ENCODE measurements around the gene MTRF1.
"Not testable (repeated sequence)": the region's sequence is repeated elsewhere in the genome, so short reads cannot be mapped to it uniquely, and the experiment has no call there.

Gene MTRF1

DNA sequence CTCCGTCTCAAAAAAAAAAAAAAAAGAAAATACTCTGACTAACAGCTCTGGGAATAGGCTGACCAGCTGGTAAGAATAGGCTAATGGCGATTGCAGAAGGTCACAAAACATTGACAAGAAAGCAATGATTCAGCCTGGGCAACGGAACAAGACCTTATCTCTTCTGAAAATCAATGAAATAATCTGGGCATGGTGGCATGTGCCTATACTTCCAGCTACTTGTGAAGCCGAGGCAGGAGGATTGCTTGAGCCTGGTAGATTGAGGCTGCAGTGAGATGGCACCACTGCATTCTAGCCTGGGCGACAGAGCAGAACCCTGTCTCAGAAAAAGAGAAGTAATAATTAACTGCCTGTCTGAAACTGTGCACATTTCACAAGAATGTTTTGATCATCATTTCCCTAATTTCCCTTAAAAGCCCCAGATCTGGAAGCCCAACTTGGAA is 18.8 kb upstream of the MTRF1 start:
- DNase-seq (ENCODE audit: low read depth), result no peak

DNA sequence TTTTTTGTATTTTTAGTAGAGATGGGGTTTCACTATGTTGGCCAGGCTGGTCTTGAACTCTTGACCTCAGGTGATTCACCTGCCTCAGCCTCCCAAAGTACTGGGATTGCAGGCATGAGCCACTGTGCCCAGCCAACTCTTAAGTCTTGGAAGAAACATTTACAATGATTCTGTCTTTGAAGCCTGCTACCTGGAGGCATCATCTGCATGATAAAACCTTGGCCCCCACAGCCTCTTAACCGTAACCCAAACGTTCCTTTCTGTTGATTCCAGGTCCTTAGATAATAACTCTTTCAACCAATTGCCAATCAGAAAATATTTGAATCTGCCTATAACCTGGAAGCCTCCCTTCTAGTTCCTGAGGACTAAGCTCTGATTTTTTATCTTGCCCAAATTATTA is 15.8 kb upstream of the MTRF1 start:
- not testable (repeated sequence) for DNase-seq (ENCODE audit: low read depth)

GRCh38 chr13:41276824-41277223 is 13.4 kb upstream of the MTRF1 start:
- no peak for DNase-seq (ENCODE audit: low read depth)

DNA sequence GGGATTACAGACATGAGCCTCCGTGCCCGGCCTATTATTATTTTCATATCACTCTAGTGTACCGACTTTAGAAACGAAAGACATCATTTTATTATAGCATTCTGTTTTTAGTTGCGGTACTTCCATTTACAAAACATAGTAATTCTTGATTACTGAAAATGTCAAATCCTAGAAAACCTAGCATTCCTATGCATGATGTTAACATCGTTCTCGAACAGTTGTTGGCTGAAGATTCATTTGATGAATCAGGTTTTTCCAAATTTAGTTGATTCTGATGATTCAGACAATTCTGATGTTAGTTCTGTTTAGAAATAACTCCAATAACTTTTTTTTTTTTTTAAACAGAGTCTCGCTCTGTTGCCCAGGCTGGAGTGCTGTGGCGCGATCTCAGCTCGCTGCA is 11.5 kb upstream of the MTRF1 start:
- DNase-seq (ENCODE audit: low read depth), result no peak

DNA sequence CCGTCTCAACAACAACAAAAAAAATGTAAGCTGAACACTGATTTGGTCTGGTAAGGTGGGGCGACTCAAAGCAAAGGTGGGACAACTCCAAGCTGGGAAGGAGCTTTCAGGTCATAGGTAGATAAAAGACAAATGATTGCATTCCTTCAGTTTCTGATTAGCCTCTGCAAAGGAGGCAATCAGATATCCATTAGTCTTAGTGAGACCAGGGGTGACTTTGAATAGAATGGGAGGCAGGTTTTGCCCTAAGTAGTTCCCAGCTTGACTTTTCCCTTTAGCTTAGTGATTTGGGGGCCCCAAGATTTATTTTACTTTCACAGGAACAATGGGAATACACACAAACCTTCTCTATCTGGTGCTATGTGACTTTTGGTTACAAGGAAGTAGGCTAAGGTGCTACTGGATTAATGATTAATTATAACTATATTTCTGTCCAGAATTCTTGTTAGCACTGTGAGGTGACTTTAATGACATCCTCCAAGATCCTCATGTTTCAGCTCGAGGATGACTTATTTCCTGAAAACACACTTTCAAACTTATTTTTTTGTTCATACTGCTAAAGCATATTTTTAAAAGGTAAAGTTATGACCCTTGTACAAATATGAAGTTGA is 10.6 kb upstream of the MTRF1 start:
- DNase-seq (ENCODE audit: low read depth), result no peak

GRCh38 chr13:41271456-41272285 is 8.3 kb upstream of the MTRF1 start:
- no peak for DNase-seq (ENCODE audit: low read depth)

GRCh38 chr13:41268764-41269163 is 5.4 kb upstream of the MTRF1 start:
- no peak for DNase-seq (ENCODE audit: low read depth)

DNA sequence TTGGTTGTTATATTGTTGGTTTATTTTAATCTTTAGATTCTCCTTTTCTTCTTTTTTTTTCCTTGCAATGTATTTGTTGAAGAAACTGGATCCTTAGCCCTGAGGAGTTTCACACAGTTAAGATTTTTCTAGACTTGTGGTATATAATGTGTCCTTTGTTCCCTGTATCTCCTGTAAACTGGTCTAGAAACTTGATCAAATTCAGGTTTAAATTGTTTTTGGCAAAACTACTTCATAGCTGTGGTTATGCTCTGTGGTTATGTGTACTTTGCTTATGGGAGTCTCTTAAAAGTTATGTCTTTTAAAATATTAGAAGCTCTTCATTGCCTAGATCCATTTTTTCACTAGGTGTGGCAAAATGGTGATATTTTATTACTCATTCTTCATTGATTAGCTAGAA is 3.7 kb upstream of the MTRF1 start:
- no peak for DNase-seq (ENCODE audit: low read depth)

DNA sequence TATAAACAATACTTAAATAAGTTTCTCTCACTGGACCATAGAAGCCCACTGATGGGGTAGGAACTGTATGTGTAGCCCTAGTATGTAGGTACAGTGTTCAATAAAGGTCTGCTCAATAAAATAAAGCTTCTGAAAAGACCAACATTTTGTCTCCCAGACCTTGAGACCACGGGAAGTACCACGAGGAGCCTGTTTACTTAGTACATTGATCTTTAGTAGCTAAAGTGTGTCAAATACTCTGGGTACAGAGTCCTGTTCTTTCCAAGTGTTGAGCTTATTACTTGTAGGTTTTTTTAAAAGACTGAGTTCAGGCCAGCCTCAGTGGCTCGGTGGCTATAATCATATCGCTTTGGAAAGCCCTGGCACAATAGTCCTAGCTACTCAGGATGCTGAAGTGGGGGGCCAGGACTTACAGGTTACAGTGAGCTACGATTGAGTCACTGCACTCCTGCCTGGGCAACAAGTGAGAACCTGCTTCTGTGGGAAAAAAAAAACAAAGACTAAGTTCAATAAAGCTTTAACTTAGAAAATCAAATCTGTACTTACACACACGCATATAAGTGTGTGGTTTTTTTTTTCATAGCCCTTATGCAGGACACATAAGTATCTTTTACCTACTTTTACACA is 3.4 kb downstream of the MTRF1 start:
- no peak for DNase-seq (ENCODE audit: low read depth)

DNA sequence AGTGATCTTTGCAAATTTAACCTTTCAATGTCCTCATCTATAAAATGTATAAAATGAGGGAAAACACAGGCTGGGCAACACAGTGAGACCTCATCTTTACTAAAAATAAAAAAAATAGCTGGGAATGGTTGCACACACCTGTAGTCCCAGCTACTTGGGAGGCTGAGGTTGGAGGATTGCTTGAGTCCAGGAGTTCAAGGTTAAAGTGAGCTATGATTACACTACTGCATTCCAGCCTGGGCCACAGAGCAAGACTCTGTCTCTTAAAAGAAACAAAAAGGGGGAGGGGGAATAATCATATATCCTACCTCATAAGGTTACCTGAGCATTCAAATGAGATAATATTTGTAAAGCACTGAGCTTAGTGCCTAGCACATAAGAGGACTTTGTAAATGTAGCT is 5.8 kb downstream of the MTRF1 start:
- DNase-seq (ENCODE audit: low read depth), result no peak

- no peak for DNase-seq (ENCODE audit: low read depth)
Measured at GRCh38 chr13:41254902-41255301, 8.5 kb downstream of the MTRF1 start.

DNA sequence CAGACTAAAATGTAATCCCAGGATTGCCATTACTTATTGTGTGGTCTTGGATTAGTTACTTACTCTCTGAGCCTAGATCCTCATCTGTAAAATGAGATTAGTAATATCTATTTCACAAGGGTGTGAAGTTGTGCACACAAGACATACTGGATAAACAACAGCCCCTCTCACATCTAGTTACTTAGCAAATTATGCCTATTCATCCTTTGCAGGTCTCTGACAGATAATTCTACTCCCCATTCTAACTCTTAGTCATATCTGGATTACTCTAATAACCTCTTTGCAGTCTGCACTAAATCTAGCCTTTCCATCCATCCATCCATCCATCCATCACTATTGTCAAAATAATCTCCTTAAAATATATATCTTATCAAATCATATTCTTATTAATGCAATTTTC is 12.4 kb downstream of the MTRF1 start:
- no peak for DNase-seq (ENCODE audit: low read depth)

- no peak for DNase-seq (ENCODE audit: low read depth)
Measured at GRCh38 chr13:41246969-41247680, 16.3 kb downstream of the MTRF1 start.

- DNase-seq (ENCODE audit: low read depth), result no peak
Measured at GRCh38 chr13:41244556-41244955, 18.8 kb downstream of the MTRF1 start.

DNA sequence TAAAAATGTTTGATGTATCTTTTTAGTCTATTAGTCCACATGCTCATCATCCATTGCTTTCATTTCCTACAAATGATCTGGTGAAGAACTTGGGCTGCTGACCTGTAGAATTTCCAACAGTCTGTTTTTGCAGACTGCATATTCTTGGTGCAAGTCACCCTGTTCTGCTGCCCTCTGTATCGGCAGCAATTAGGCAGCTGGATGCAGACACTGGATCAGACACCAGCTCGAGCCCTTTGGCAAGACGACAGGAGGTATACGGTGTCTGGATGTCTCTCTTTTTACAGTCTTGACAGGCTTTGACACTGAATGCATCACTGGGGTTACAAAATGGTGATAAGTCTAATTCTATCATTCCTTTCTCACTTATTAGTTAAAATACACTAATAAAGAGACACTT is 21.8 kb downstream of the MTRF1 start:
- DNase-seq (ENCODE audit: low read depth), result no peak

- DNase-seq (ENCODE audit: low read depth), result no peak
Measured at GRCh38 chr13:41236369-41236768, 27.0 kb downstream of the MTRF1 start.

GRCh38 chr13:41232578-41233480 is 30.5 kb downstream of the MTRF1 start:
- no peak for DNase-seq (ENCODE audit: low read depth)

DNA sequence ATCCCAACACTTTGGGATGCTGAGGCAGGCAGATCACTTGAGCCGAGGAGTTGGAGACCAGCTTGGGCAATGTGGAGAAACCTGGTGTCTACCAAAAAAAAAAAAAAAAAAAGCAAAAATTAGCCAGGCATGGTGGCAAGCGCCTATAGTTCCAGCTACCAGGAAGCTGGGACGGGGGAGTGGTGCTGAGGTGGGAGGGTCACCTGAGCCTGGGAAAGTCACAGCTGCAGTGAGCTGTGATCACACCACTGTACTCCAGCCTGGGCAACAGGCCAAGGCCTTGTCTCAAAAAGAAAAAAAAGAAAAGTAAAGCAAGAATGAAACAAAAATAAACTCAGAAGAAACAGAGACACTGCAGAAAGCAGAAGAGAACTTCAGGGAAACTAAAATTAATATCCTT is 31.6 kb downstream of the MTRF1 start:
- DNase-seq (ENCODE audit: low read depth), result no peak

- no peak for DNase-seq (ENCODE audit: low read depth)
Measured at GRCh38 chr13:41231025-41231677, 32.2 kb downstream of the MTRF1 start.

DNA sequence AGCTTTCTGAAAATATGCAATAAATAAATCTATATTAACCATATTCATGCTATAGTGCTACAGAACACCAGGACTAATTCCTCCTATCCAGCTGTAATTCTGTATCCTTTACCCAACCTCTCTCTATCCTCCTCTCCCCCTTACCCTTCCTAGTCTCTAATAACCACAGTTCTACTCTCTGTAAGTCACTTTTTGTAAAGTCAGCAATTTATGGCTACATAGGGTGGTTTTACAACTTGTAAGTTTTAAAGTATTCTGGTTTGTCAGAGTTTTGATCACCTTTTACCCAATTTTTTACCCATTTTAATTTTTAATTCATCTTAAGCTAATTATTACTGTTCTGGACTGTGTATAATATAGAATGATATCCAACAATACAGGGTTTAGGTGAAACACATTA is 34.0 kb downstream of the MTRF1 start:
- no peak for DNase-seq (ENCODE audit: low read depth)
